Measurements from ENCODE around the gene IDH2. TPM values are rescaled to one million over a fixed set of nuclear protein-coding genes. Genes with fewer than 3 reads are reported as not detected.

Gene IDH2
- total and polyA plus RNA-seq, 2 of the 4 experiments (the other 2 are of a cell fraction) = 84.9 to 118 TPM

DNA sequence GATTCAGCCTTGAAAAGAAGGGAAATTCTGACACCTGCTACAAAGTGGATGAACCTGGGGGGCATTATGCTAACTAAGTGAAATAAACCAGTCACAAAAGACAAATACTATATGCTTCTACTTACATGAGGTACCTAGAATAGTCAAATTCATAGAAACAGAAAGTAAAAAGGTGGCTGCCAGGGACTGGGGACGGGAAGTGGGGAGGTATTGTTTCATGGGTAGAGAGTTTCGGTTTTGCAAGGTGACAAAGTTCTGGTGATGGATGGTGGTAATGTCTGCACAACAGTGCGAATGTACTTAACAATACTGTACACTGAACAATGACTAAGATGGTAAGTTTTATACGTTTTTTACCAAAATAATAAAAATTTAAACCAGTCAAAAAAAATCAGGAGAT, 4.8 kb downstream of the IDH2 start:
- peaks cover 26% of the 10 kb centered on the region for H3K4me1 ChIP-seq (ENCODE audit: control insufficient read depth, insufficient read depth, low read length)
- H4K5ac ChIP-seq (ENCODE audit: low read depth, low read length) = no peak overlapping the region
- dilution Hi-C loops (cut with HindIII; ENCODE audit: low sequenced_read_pairs, unreplicated experiment) = no loop called here
- H3K36me3 ChIP-seq (ENCODE audit: control insufficient read depth, insufficient read depth, low read length) = no peaks in the 10 kb centered on the region
- no peaks in the 10 kb centered on the region for H3K27me3 ChIP-seq (ENCODE audit: control insufficient read depth, insufficient read depth, low read length)
- no peaks in the 10 kb centered on the region for H3K9me3 ChIP-seq (ENCODE audit: control insufficient read depth, insufficient read depth, low read length)
- ChIA-PET CTCF (interaction anchor here (0.5 kb wide), 1 partner anchor 44 kb away, joined by 3 read pairs; no protein-coding TSS in a partner anchor), POLR2A (ENCODE audit: unreplicated experiment) (no interaction called here)
- DNase-seq = no peak
- H4K91ac ChIP-seq (ENCODE audit: insufficient read depth, low read depth, low read length) = no peak overlapping the region
- intact Hi-C loops (cut with micrococcal nuclease) = no loop called here
- H2AK5ac ChIP-seq (ENCODE audit: low read depth, low read length) = no peak overlapping the region
- TF ChIP-seq NFE2L2 (IDR thresholded peaks at IDR 0.05; ENCODE audit: low read depth, low read length) = no peak
- no peak for TF ChIP-seq BHLHE40 (IDR thresholded peaks at IDR 0.05; ENCODE audit: low read depth, low read length)
- H3K56ac ChIP-seq (ENCODE audit: extremely low read depth, insufficient read depth, low read length) = no peak overlapping the region
- no peak overlapping the region for H2BK120ac ChIP-seq (ENCODE audit: low read depth, low read length)
- no peak overlapping the region for H3K27ac ChIP-seq (ENCODE audit: insufficient read depth, low read length)
- no peak overlapping the region for H2BK15ac ChIP-seq (ENCODE audit: low read depth, low read length)
- in situ Hi-C loops (cut with MboI; ENCODE audit: low sequenced_read_pairs) = no loop called here
- no peak overlapping the region for H2AK9ac ChIP-seq (replicated peaks; ENCODE audit: low read depth, low read length, poor library complexity)
- peak overlapping the region; percentile 53; the same call in 1 of the 2 replicates for H3K4ac ChIP-seq (ENCODE audit: low read depth, low read length)
- H3K4me2 ChIP-seq (ENCODE audit: low read depth, low read length) = no peak overlapping the region
- WGBS, 2 experiments (ENCODE audit: extremely low coverage in 2 of 2, insufficient read length in 1 of 2) = no CpG with 5 or more reads among the region's 4 CpGs
- no peak overlapping the region for H2BK20ac ChIP-seq (ENCODE audit: low read depth, low read length)
- no peak overlapping the region for H3K4me3 ChIP-seq (ENCODE audit: insufficient read depth, low read depth, low read length)
- no peak overlapping the region for H2AFZ ChIP-seq (replicated peaks; ENCODE audit: low read length, poor library complexity)
- peaks cover 20% of the 10 kb centered on the region for H3K9me1 ChIP-seq (ENCODE audit: insufficient read depth, low read length)
- no peak overlapping the region for H3K9ac ChIP-seq (ENCODE audit: low read depth, low read length)
- no TSS peak for BruUV-seq (replicated peaks)
- no peak for ATAC-seq (ENCODE audit: low read depth)
- H4K8ac ChIP-seq (ENCODE audit: low read depth in 2 of 2, low read length in 2 of 2) = no peak overlapping the region
- peak overlapping the region; percentile 11 for H2BK5ac ChIP-seq (ENCODE audit: low read depth, low read length, poor library complexity, severe bottlenecking)
- no peak overlapping the region for H3K14ac ChIP-seq (replicated peaks; ENCODE audit: low read depth, low read length)
- H3K23ac ChIP-seq (ENCODE audit: low read depth, low read length) = no peak overlapping the region
- peaks cover 28% of the 10 kb centered on the region for H4K20me1 ChIP-seq (ENCODE audit: insufficient read depth, low read length)
- H3K79me1 ChIP-seq (ENCODE audit: low read depth in 1 of 2, low read length in 2 of 2) = peaks cover 39 to 74% of the 10 kb centered on the region in 2 experiments
- H3K18ac ChIP-seq (ENCODE audit: low read depth, low read length) = no peak overlapping the region
